GM12865 (cell line): ENCODE data around the gene PDGFB.
A peak's percentile ranks its signal among the peaks of the same experiment; 100 is the strongest.

Experiments used
- DNase-seq: peaks from one replicate; pipeline ENCODE4 v3.0.0; 2010; ENCODE audit warnings: low read depth
- H3K4me3 ChIP-seq: 2 replicates; pipeline ENCODE4 v1.5.1; 2011; ENCODE audit warnings: mild to moderate bottlenecking, low read depth, low read length, control low read depth
- TF ChIP-seq, protein P1 (sequence below): IDR thresholded peaks from 2 replicates; pipeline ENCODE4 v1.5.1; 2011; ENCODE audit warnings: low read length, control low read depth, low read depth, inconsistent platforms; ENCODE audit not compliant: insufficient read depth; ENCODE audit errors: missing control alignments

Gene PDGFB

DNA sequence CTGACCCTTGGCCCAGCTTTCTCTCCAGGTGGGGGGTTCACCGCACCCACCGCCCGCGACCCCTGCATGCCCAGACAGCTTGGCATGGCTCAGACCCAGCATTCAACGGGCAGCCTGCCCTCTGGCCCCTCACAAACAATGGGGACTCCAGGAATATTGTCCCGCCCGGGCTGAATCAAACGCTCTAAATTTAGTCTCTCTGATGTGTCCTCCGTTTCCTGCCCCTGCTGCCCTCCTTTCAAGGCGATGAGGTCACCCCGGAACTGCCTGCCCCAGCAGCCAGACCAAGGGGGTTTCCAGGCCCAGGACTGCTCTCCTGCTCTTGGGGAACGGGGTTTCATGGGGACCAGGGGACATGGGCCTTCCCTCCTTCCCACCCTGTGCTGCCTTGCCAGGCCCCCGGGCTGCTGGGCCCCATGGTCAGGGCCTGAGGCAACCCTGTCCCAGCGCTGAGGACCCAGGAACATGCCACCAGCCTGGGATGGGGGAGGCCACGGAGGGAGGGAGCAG is 10.1 kb upstream of the PDGFB start:
- H3K4me3 ChIP-seq = peak overlapping the region; percentile 45

DNA sequence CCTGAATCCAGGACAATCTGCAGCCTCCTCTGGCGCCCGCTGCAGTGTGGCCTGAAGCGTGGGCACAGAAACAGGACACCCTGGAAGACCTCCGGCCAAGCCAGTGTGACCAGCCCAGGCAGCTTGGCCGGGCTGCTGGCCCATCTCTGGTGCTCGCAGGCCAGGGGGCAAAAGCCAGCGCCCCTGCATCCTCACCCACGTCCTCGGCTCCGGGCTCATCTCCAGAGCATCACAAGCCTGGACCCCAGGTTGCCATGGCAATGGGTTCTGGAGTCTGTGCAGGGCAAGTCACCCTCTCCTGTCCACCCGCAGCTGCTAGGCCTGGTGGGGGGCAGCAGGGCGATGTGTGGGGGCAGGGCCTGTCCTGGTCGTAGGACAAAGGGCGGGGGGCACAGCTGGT is 9.3 kb upstream of the PDGFB start:
- TF ChIP-seq, protein P1, sequence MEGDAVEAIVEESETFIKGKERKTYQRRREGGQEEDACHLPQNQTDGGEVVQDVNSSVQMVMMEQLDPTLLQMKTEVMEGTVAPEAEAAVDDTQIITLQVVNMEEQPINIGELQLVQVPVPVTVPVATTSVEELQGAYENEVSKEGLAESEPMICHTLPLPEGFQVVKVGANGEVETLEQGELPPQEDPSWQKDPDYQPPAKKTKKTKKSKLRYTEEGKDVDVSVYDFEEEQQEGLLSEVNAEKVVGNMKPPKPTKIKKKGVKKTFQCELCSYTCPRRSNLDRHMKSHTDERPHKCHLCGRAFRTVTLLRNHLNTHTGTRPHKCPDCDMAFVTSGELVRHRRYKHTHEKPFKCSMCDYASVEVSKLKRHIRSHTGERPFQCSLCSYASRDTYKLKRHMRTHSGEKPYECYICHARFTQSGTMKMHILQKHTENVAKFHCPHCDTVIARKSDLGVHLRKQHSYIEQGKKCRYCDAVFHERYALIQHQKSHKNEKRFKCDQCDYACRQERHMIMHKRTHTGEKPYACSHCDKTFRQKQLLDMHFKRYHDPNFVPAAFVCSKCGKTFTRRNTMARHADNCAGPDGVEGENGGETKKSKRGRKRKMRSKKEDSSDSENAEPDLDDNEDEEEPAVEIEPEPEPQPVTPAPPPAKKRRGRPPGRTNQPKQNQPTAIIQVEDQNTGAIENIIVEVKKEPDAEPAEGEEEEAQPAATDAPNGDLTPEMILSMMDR = no peak
- DNase-seq = no peak
- H3K4me3 ChIP-seq = no peak overlapping the region

More for the DNA sequence above, 10.1 kb upstream of the PDGFB start:
- TF ChIP-seq, protein P1 = no peak
- peak; percentile 89 for DNase-seq

DNA sequence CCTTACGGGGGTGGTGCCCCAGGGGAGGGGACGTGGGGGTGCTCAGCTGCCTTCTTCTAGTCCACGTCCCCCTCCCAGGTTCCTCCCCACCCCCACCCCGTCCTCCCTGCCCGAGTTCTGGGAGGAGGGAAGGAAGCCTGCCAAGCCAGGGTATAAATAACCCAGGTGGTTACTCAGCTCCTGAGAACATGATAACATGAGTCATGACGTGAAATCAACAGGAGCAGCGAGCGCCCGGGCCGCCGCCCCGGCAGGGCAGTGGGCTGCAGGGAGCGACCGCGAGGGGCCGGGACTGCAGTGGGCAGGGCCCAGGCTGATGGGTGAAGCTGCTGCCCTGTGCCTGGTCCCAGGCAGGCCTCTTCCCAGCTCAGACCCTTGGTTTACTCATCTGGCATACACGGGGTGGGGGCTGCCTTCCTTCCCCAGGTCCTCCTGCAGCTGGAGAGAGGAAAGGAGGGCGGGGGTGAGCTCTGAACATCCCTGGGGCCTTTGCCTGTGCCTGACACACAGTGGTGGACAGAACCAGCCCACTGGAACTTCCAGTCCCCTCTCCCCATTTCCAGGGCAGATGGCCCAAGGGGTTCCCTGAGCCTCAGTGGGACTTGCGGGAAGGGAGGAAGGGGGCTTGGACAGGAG is 8.8 kb upstream of the PDGFB start:
- TF ChIP-seq, protein P1 = no peak
- peak; percentile 45 for DNase-seq
- H3K4me3 ChIP-seq = 0 out of 2 replicates have a peak overlapping the region, but pooled peaks have one; percentile 7

DNA sequence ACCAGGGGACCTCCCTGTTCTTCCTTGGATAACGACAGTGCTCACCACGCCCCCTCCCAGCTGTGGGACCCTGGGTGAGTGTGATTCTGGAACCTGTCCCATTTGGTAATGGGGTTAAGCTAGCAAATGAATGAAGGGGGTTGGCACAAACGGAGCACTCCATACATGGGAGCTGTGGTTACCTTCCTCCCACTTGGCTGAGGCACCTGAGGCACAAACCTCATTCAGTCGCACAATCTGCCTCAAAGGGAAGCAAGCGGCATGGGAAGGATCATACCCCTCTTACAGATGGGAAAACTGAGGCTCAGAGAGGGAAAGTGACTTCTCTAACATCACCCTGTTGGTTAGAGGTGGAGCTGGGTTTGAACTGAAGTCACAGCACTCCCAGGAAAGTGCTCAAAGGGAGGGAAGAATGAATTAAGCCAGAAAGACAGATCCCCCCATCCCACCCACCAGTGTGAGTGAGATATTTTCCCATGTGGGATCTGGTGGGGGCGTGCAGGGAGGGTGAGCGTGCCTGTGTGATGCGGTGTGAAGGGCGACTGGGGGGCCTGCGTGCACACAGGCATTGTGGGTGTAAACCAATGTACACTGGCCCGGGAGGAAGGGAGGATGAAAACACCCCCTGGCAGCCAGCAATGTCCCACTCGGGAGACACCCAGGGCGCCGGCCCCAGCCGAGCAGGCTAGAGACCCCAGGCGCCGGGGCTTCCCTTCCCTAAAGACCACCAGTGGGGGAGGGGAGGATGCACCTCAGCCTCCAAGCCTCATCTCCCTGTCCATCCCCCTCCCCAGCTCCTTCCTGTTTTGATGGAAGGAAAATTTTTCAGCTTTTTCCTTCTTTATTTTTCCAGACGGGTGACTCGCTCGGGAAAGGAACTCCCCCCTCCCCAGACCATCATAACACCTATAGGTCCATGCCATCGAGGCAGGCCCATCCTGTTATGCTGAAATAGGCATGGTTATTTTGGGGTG is 8.0 kb upstream of the PDGFB start:
- no peak for DNase-seq

DNA sequence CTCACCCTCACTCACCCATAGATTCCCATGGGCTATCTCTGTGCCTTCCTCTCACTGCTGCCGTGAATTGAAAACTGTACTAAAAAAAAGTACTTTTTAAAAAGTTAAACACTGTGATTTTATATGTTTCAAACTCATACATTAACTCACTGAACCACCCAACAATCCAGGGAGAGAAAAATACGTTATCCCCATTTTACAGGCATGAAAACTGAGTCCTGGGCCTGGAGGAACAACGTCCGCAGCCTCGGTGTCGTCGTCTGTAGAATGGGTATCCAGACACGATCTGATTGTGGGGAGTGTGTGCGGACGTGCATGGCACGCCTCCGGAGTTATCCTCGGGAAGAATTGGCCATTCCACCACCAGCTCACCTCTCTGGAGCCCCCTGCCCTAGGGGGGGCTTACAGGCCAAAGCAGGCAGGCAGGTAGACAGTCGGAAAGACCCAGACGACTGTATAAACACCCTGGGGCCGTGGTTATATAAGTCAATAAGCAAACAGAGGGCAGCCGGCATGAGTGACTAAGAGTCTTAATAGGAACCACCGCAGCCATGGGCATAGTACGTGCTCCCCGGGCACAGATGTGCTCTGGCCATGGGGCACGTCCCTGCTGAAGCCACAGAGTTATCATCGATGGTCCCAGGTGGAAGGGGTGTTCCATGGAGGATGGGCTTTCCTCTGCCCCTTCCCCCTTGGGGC is 7.1 kb upstream of the PDGFB start:
- TF ChIP-seq, protein P1 = no peak
- H3K4me3 ChIP-seq = no peak overlapping the region
- DNase-seq = no peak

More for the DNA sequence above, 8.0 kb upstream of the PDGFB start:
- TF ChIP-seq, protein P1 = no peak
- H3K4me3 ChIP-seq = no peak overlapping the region

DNA sequence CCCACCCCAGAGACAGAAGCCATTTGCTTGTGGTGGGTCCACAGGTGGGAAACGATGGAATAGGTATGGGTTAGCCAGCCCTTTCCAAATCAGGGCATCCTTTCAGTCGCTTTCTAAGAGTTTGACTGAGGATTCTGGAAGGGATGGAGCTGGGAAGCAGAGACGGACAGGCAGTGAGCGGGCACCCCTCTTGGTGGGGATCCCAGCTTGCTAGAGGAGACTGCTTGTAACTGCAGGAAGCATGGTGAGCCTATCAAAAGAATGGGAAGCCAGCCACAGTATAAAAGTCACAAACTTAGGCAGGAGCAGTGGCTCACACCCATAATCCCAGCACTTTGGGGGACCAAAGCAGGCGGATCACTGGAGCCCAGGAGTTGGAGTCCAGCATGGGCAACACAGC is 6.1 kb upstream of the PDGFB start:
- TF ChIP-seq, protein P1 = no peak
- no peak for DNase-seq
- no peak overlapping the region for H3K4me3 ChIP-seq
